ENCODE data around the gene HSF2.

DNA sequence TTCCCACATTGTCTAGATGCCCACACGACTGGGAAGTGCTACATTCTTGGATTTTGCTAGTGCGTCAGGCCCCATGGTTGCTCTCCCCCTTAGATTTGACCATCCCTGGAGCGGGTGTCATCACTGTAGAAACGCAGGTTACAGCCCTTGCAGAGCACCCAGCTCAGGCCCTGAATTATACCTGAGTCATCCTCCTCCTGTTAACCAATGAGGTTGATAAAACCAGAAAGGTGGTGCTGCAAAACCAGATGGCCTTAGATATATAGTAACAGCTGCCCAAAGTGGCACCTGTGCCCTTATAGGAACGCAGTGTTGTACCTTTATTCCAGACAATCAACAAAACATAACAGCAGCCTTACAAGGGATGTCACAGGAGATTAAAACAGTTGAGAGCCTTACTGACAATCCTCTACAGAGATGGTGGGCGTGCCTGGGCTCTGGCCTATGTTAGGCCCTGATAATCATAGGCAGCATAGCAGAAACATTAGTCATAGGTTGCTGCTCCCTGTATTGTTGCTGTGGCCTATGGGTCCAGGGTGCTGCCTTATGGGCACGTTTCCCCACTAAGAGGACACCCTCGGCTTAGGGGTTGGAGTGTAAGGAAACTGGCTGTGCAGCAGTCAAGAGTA lies 33.6 kb upstream of the HSF2 start:
- TF ChIP-seq POLR2A (IDR thresholded peaks at IDR 0.05) (no peak), CTCF (IDR thresholded peaks at IDR 0.05) (no peak)
